Endothelial cell of umbilical vein (primary cell): Measurements from ENCODE around the gene CCDC3. TPM values are rescaled to one million over a fixed set of nuclear protein-coding genes. Genes with fewer than 3 reads are reported as not detected.

ENCODE experiments used
- BruUV-seq: library from RNA; stranded (reverse); fragments of 400-500 nt; replicated peaks from 2 replicates; lab custom pipeline; 2021; lab: Mats Ljungman, UMichigan
- CTCF ChIA-PET: fragments of 300-600, 350-600 bp; sonication (Branson Sonifier 250); formaldehyde crosslinking; loops from one replicate; lab custom pipeline; 2021; ENCODE audit warnings: antibody characterized with exemption, inconsistent platforms; lab: Charles Lee
- POLR2A ChIA-PET: fragments of 300-600, 350-600 bp; sonication (Branson Sonifier 250); formaldehyde crosslinking; loops from one replicate; lab custom pipeline; 2021; ENCODE audit warnings: antibody characterized with exemption, inconsistent platforms; lab: Charles Lee
- DNase-seq: peaks from one replicate; pipeline ENCODE4 v3.0.0-alpha.2; 2011; ENCODE audit warnings: low read depth, low spot score
- FAIRE-seq: peaks from 2 replicates; lab custom pipeline; 2011; peaks lifted over from hg19 to GRCh38; lab: Jason Lieb, UNC
- H2AFZ ChIP-seq: 2 replicates; pipeline ENCODE4 v1.6.0; 2012; ENCODE audit warnings: low read depth, low read length, control low read depth, inconsistent platforms
- H3K27ac ChIP-seq: 2 replicates; pipeline ENCODE4 v1.5.1; 2011; ENCODE audit warnings: low read depth, mild to moderate bottlenecking, control low read depth, low read length, moderate library complexity; ENCODE audit not compliant: insufficient read depth
- H3K27me3 ChIP-seq, 2 experiments: 2 replicates each; pipeline versions ENCODE4 v1.6.0 to v1.6.1; 2011; ENCODE audit warnings: low read length in 2 of 2, mixed read lengths in 1 of 2; ENCODE audit not compliant: control insufficient read depth in 2 of 2, insufficient read depth in 2 of 2
- H3K36me3 ChIP-seq, 2 experiments: 2 replicates in 1 of 2; 3 replicates in 1 of 2; pipeline ENCODE4 v1.5.1; 2011; ENCODE audit warnings: low read length in 2 of 2, mild to moderate bottlenecking in 1 of 2, moderate library complexity in 1 of 2; ENCODE audit not compliant: control insufficient read depth in 2 of 2, insufficient read depth in 2 of 2; ENCODE audit errors: extremely low read depth in 1 of 2
- H3K4me1 ChIP-seq: 3 replicates; pipeline ENCODE4 v1.5.1; 2011; ENCODE audit warnings: mild to moderate bottlenecking, low read length; ENCODE audit not compliant: control insufficient read depth, insufficient read depth; ENCODE audit errors: extremely low read depth
- H3K4me2 ChIP-seq: 2 replicates; pipeline ENCODE4 v1.6.1; 2011; ENCODE audit warnings: low read length, control low read depth, mixed read lengths; ENCODE audit not compliant: insufficient read depth
- H3K4me3 ChIP-seq, 3 experiments: fragments of 200-600 bp in 1 of 3; sonication (generic), shearing (Covaris generic) in 1 of 3; replicated peaks in 1 of 3; 2 replicates each; pipeline ENCODE4 v1.5.1; 2011 to 2016; ENCODE audit warnings: control low read depth in 3 of 3, low read length in 3 of 3, mild to moderate bottlenecking in 2 of 3, inconsistent platforms in 1 of 3, low read depth in 1 of 3, moderate library complexity in 1 of 3; ENCODE audit not compliant: insufficient read depth in 1 of 3
- H3K79me2 ChIP-seq: 2 replicates; pipeline ENCODE4 v1.6.0; 2012; ENCODE audit warnings: low read length, inconsistent platforms; ENCODE audit not compliant: control insufficient read depth, insufficient read depth
- H3K9ac ChIP-seq: replicated peaks from 2 replicates; pipeline ENCODE3; 2011; ENCODE audit warnings: low read length, control low read depth; ENCODE audit not compliant: insufficient read depth; ENCODE audit errors: extremely low read depth
- H3K9me1 ChIP-seq: replicated peaks from 3 replicates; pipeline ENCODE4 v1.6.0; 2011; ENCODE audit warnings: mild to moderate bottlenecking, low read length; ENCODE audit not compliant: control insufficient read depth, insufficient read depth; ENCODE audit errors: extremely low read depth
- H3K9me3 ChIP-seq: replicated peaks from 2 replicates; pipeline ENCODE4 v1.5.1; 2012; ENCODE audit warnings: low read length, inconsistent platforms; ENCODE audit not compliant: control insufficient read depth, insufficient read depth
- H4K20me1 ChIP-seq: replicated peaks from 2 replicates; pipeline ENCODE3; 2011; ENCODE audit warnings: mild to moderate bottlenecking, low read length; ENCODE audit not compliant: control insufficient read depth, insufficient read depth; ENCODE audit errors: extremely low read depth
- EZH2 ChIP-seq: IDR thresholded peaks from 2 replicates; pipeline ENCODE4 v1.6.1; 2012; ENCODE audit warnings: borderline replicate concordance, low read depth, mild to moderate bottlenecking, moderate library complexity, low read length, inconsistent platforms; ENCODE audit not compliant: severe bottlenecking
- MAX ChIP-seq: IDR thresholded peaks from 2 replicates; pipeline ENCODE4 v1.6.1; 2011; ENCODE audit not compliant: insufficient read depth, insufficient read length
- POLR2A ChIP-seq: IDR thresholded peaks from 2 replicates; pipeline ENCODE4 v1.6.1; 2012; ENCODE audit warnings: low read depth, mild to moderate bottlenecking, control low read depth, low read length
- dilution Hi-C: fragments of 300-500 bp; cut with MboI; formaldehyde crosslinking; loops from one replicate; pipeline ENCODE4 v1.15.0; 2019; ENCODE audit warnings: low sequenced_read_pairs; ENCODE audit not compliant: extremely low pct_ligation_motif_present
- intact Hi-C: fragments of 100-400 bp; cut with micrococcal nuclease; formaldehyde crosslinking; loops from one replicate; pipeline ENCODE4 v1.10.0; 2022
- polyA plus RNA-seq, 4 experiments: library from polyadenylated mRNA; depleted of rRNA in 3 of 4; stranded (reverse) in 3 of 4; unstranded in 1 of 4; fragments of >200 nt; gene quantifications; 2 replicates each; pipeline versions ENCODE4 v1.2.1 to v1.2.3, GENCODE V29; 2011 to 2012; ENCODE audit warnings: missing spikeins in 1 of 4
- total RNA-seq: library from RNA; stranded (reverse); gene quantifications from 2 replicates; pipeline ENCODE4 v1.2.3, GENCODE V29; 2021

The CCDC3 gene
- total and polyA plus RNA-seq, 2 donors (not counting 3 experiments of a cell fraction or from before 2014, with no cell fraction given): 0.90 to 1.4 TPM

- Histone ChIP-seq H3K36me3 (no peaks in the 10 kb centered on the region), H3K9me1 (no peaks in the 10 kb centered on the region), H3K4me2 (no peak overlapping the region), H3K4me1 (no peaks in the 10 kb centered on the region), H3K79me2 (no peaks in the 10 kb centered on the region), H3K9ac (no peak overlapping the region), H3K27me3 (no peaks in the 10 kb centered on the region), H3K27ac (no peak overlapping the region), H2AFZ (no peak overlapping the region), H4K20me1 (no peaks in the 10 kb centered on the region), H3K4me3 (no peak overlapping the region), H3K9me3 (no peaks in the 10 kb centered on the region)
- ChIA-PET POLR2A (no interaction called here), CTCF (no interaction called here)
- intact Hi-C loops: no loop called here
- BruUV-seq: no TSS peak
- TF ChIP-seq MAX (no peak), EZH2 (no peak)
- FAIRE-seq (no peak), DNase-seq (no peak)
- dilution Hi-C loops: no loop called here
Measured at GRCh38 chr10:12950583-12951128, 50.9 kb downstream of the CCDC3 start.

GRCh38 chr10:12949248-12949647, 52.3 kb downstream of the CCDC3 start:
- intact Hi-C loops (no loop called here), dilution Hi-C loops (no loop called here)
- no peak overlapping the region for H3K27ac ChIP-seq
- ChIA-PET CTCF (no interaction called here), POLR2A (no interaction called here)
- BruUV-seq: no TSS peak
- H3K4me1 ChIP-seq: no peaks in the 10 kb centered on the region
- no peak overlapping the region for H2AFZ ChIP-seq
- H4K20me1 ChIP-seq: no peaks in the 10 kb centered on the region
- no peaks in the 10 kb centered on the region for H3K36me3 ChIP-seq
- no peak overlapping the region for H3K9ac ChIP-seq
- FAIRE-seq (no peak), DNase-seq (no peak)
- TF ChIP-seq POLR2A (no peak), MAX (no peak)
- no peaks in the 10 kb centered on the region for H3K27me3 ChIP-seq
- H3K79me2 ChIP-seq: no peaks in the 10 kb centered on the region
- H3K4me2 ChIP-seq: no peak overlapping the region
- H3K4me3 ChIP-seq: no peak overlapping the region
- no peaks in the 10 kb centered on the region for H3K9me3 ChIP-seq
- no peaks in the 10 kb centered on the region for H3K9me1 ChIP-seq
